Skin epidermis (tissue), 12 donors: ENCODE results near the gene HEPHL1.
"Not testable (repeated sequence)": the region's sequence is repeated elsewhere in the genome, so short reads cannot be mapped to it uniquely, and the experiment has no call there.

Source experiments
- H3K27ac ChIP-seq, 21 experiments: fragments of 200-600 bp; sonication (generic) in 11 of 21; one replicate each; pipeline ENCODE4 v1.5.0; 2020; ENCODE audit warnings: mild to moderate bottlenecking in 3 of 21, inconsistent platforms in 2 of 21, moderate library complexity in 2 of 21
- H3K4me3 ChIP-seq, 7 experiments: fragments of 200-600 bp; sonication (generic) in 2 of 7; one replicate each; pipeline ENCODE4 v1.5.0; 2020; ENCODE audit warnings: inconsistent platforms in 2 of 7, mild to moderate bottlenecking in 2 of 7, moderate library complexity in 1 of 7

The HEPHL1 gene

DNA sequence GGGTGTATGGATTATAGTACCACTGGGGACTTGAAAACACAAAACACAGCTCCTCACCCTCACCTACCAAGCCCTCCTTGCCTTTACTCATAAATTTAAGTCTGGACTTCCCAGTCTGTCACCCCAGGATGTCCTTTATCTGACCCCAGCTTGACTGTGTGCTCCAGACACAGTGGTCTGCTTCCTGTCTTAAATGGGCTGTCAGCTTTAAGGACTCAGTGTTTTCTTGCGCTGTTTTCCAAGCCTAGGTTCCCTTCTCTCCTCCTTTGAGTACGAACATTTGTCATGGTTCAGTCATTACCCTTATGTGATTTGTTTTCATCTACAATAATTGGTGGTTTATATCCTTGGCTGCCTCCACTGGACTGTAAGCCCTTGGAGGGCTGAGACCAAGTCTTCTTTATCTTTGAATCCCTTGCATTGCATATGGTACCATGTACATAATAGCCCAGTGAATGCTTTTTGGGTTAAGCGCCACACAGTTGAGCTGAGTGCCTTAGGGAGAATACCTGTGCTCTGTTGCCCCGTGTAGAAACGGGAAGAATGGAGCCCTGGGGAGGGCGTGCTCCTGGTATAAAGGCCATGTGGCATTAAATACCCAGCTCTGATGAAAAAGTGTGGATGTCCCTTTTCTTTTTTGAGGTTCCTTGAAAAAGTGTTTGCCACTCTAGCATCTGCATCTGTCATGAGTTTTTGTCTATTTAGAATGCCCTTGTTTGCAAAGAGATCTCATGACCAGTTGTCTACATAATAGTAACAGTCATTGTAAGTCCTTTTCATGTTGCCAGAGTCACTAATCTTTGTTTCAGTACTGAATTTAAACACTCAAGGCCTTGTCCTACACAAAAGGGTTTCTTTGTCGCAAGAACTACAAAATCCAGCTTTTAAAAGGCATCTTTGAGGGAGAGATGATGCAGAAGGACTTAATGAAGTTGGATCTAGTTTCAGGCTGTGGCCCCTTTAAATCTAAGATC lies 121.4 kb downstream of the HEPHL1 start:
- no peak overlapping the region for H3K4me3 ChIP-seq
- H3K27ac ChIP-seq: peak overlapping the region in 1 of 21 experiments; percentile 34

GRCh38 chr11:94144216-94144615 lies 123.1 kb downstream of the HEPHL1 start:
- Histone ChIP-seq H3K4me3 (no peak overlapping the region), H3K27ac (peak overlapping the region in 1 of 21 experiments; percentile 11)

- H3K4me3 ChIP-seq: no peak overlapping the region
- H3K27ac ChIP-seq: no peak overlapping the region
Measured at GRCh38 chr11:94144664-94145063, 123.5 kb downstream of the HEPHL1 start.

- Histone ChIP-seq H3K27ac (no peak overlapping the region), H3K4me3 (no peak overlapping the region)
Measured at GRCh38 chr11:94145431-94145830, 124.3 kb downstream of the HEPHL1 start.

DNA sequence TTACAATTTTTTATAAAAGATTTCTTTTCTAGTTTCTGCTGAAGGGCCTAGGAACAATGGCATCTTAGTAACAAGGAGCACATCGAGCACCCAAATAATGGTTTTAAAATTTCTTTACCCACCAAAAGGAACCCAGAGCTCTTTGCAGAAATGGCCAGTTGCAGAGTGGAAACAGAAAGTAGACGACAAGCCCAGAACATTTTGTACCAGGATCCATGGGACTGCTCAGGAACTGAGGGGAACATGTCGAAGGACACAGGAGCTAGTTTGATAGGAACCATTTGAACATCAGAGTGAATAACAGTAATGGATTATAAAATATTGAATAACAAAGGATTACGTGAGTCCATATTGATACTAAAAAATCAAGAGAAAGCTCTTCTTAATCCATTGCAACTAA lies 124.8 kb downstream of the HEPHL1 start:
- H3K27ac ChIP-seq: no peak overlapping the region
- H3K4me3 ChIP-seq: no peak overlapping the region

DNA sequence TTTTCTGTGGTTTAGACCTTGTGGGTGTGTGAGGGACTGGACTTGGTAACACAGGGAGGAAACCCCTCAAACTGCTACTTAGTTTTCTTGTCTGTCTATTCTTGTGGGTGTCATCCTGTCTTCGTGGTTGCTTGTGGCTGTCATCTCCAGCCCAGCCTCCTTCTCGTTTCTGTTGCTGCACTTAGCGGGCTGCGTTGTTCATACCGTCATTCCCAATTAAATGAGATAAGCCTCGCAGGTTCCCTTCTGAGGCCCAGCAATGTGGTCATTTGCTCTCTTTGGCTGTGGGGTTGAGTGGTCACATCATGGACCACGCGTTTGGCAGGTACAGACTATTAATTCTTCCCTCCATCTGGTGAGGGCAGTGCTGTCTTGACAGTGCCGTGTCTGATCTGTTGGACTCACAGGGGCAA lies 126.3 kb downstream of the HEPHL1 start:
- no peak overlapping the region for H3K4me3 ChIP-seq
- H3K27ac ChIP-seq: no peak overlapping the region

DNA sequence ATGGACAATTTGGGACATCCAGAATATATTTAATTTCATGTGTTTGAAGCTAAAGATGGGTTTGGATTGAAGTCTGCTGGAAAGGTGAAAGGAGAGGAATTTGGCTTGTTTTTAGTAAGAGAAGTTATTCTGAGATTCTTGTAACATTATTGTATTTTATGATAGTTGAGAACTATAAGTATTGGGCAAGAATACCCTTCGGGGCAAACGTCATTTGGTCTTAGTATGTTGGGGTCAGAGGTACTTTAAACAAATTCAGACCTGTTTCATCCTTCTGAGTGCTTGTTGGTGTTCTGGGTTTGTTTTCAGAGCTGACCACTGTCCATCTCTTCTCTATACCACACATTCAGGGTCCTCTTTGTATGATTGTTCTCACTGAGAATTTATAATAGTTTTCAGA lies 127.0 kb downstream of the HEPHL1 start:
- H3K4me3 ChIP-seq: no peak overlapping the region
- H3K27ac ChIP-seq: no peak overlapping the region

DNA sequence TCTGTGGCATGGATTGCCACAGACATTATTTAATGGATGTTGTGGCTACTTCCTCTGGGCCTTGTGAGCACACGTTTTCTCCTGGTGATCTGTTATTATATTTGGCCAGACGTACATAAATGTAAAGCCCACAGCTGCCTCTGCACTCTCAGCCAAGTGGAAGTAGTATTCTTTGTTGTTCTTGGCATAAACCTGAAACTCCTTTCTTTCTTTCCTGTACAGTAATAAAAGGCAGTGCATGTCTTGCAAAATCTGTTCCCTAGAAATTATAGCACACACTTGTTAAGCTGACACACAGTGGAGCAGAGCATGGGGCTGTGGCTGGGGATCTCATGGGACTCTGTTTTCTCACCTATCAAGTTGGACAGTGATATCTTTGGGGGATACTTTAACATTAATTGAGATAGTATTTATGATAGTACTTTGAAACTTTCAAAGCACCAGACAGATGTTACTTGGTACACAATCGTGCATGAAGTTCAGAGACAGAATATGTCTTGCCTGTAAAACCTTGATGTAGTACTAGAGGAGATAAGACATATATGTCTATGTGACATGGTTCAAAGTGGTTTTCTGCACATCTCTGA lies 128.4 kb downstream of the HEPHL1 start:
- H3K27ac ChIP-seq: peak overlapping the region in 3 of 21 experiments; percentile 5 to 31 (median 14)
- no peak overlapping the region for H3K4me3 ChIP-seq

- Histone ChIP-seq H3K27ac (peak overlapping the region in 8 of 21 experiments; percentile 4 to 84 (median 62)), H3K4me3 (no peak overlapping the region)
Measured at GRCh38 chr11:94150056-94150455, 128.9 kb downstream of the HEPHL1 start.

- peak overlapping the region in 14 of 21 experiments; percentile 4 to 84 (median 52) for H3K27ac ChIP-seq
Measured at GRCh38 chr11:94150704-94151685, 129.8 kb downstream of the HEPHL1 start.

DNA sequence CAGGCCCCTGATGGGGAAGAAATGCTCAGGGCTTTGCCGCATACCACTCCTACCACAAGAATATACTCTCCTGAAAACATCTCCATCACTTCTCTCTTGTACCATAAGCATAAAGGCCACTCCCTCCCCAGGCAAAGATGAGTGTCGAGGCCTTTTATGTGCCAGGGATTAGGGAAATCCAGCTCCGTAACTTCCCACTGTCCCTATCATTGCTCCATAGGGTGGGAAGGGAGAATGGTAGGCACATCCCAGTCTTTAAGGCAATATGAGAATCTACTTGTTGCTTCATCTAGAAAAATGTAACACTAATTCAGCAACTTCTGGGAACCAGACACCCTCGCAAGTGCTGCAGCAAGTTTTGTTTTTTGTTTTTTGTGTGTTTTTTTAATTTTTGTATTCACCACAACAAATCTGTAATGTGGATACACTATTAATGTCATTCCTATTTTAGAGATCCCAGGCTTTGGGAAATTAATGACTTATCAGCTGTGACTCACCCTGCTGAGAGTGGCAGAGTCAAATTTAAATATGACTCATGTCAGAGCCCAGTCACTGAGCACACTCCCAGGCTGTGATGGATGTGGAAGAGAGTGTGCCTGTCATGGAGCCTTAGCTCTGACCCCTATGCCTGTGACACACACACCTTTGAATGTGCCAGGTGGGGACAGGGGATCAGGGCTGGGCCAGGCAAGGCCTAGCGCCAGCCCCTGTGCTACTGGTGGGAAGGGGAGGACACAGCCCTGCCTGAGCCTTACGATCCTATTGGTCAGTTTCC lies 130.9 kb downstream of the HEPHL1 start:
- no peak overlapping the region for H3K4me3 ChIP-seq
- H3K27ac ChIP-seq: peak overlapping the region in 12 of 21 experiments; percentile 3 to 73 (median 60)

More at GRCh38 chr11:94150704-94151685, 129.8 kb downstream of the HEPHL1 start:
- H3K4me3 ChIP-seq: no peak overlapping the region

DNA sequence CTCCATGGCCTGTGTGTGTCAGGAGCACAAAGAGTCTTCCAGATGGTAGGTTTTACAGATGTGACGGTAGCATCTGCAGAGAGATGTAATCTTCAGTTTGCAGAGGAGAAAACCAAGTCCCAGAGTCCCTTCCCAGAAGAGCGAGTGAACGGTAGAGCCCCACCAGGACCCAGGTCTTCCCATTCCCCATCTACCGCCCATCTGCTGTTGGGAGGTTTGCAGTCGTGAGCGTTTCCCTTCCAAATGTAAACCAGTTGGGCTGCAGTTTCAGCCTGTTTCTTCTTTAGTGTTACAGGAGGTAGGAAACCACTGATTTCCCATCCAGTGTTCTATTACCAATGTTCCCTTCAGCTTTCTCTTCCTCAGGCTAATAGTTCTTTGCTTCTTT lies 131.5 kb downstream of the HEPHL1 start:
- peak overlapping the region in 11 of 21 experiments; percentile 2 to 67 (median 52) for H3K27ac ChIP-seq
- no peak overlapping the region for H3K4me3 ChIP-seq

DNA sequence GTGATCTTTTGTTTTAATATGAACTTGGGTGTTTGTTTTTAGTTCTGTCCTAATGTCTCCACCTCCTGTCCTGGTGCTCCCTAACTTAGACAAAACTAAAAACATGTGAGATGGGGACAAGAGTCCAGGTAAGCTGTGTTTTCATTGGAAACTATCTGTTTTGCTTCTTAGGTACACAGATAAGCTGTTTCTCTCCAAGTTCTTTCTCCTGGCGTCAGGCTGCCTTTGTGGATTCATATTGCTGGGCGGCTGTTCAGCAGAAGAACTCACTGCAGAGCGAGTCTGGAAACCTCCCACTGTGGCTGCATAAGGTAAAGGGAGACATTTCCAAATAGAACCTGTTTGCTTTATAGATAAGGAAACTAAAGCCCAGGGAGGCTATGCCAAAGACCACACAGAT lies 132.2 kb downstream of the HEPHL1 start:
- Histone ChIP-seq H3K4me3 (no peak overlapping the region), H3K27ac (peak overlapping the region in 4 of 21 experiments; percentile 11 to 64 (median 30))

- no peak overlapping the region for H3K4me3 ChIP-seq
- peak overlapping the region in 1 of 21 experiments; percentile 38 for H3K27ac ChIP-seq
Measured at GRCh38 chr11:94154095-94154856, 133.1 kb downstream of the HEPHL1 start.

GRCh38 chr11:94157339-94157738 lies 136.2 kb downstream of the HEPHL1 start:
- not testable (repeated sequence) for H3K27ac ChIP-seq, H3K4me3 ChIP-seq
